Pons (tissue), 1 donor: ENCODE data around the gene COX11.
A peak's percentile ranks its signal among the peaks of the same experiment; 100 is the strongest.

Source experiments
- DNase-seq: peaks from one replicate; pipeline ENCODE4 v3.0.0-alpha.2; 2016; ENCODE audit warnings: low spot score

Gene COX11

DNA sequence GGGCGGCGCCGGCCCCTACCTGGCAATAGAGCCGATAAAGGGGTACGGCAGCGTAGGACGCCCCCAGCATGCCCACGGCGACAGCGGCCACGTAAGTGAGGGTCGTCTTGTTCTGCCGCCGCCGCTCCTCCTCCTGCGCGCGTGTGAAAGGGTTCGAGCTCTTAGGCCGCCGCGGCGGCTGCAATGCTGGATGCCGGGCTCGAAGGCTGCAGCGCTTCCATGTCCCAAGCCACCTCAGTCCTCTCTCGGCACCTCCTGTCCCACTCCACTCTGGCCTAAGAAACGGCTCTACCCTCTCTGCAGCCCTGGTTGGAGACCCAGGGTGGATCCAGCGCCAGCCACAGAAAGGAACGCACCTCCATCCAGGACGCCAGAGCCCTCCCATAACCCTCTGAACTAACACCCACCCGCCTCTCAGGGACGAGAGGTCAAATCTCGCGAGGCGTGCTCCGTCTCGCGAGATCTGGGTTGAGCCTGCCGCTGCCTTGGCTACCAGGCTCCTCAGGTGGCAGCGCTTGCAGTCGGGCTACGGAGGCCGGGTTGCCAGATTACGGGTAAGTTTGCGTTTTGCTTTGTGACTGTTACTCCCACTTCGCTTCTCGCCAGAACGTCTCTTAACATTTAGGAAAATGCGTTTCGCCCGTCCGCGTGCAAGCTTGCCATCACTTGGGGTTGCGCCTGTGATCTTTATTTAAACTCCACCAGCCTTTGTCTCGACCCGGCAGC lies at the start of gene COX11, which contains the start of gene STXBP4:
TSS of gene COX11 (minus strand) at position 393 of the 726 bp plus-strand sequence. CDS start at position 385, 8 bp downstream.
TSS of gene STXBP4 (plus strand) at position 504 of the 726 bp plus-strand sequence. CDS start 17,455 bp downstream, outside the sequence.
- DNase-seq: peak; percentile 98

DNA sequence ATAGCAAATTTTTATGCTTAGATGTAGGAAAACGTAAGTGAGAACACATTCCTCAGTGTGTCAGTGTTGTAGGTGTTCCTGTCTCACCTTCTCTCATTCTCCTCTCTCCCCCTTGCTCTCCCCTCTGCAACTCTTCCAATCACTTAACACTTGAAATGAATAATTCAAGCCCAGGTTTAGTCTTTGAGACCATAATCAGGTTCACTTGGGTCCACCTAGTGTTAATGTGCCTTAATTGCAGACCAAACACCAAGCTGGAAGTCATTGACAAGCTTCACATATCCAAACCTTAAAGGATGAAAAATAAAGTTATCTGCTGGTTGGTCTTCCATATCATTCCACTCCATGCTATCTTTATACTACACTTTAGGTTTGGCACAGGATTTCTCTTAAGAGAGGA lies 37.1 kb upstream of the COX11 start:
- DNase-seq: no peak

DNA sequence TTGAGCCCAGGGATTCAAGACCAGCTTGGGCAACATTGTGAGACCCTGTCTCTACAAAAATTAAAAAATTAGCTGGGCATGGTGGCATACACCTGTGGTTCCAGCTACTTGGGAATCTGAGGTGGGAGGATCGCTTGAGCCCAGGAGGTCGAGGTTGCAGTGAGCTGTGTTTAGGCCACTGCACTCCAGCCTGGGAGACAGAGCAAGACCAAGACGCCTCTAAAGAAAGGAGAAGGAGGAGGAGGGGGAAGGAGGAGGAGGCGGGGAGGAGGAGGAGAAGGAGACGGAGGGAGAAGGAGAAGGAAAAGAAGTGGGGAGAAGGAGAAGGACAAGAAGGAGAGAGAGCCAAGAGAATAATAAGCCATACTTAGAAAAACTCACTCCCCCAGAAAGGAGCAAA lies 36.0 kb upstream of the COX11 start:
- DNase-seq: no peak

DNA sequence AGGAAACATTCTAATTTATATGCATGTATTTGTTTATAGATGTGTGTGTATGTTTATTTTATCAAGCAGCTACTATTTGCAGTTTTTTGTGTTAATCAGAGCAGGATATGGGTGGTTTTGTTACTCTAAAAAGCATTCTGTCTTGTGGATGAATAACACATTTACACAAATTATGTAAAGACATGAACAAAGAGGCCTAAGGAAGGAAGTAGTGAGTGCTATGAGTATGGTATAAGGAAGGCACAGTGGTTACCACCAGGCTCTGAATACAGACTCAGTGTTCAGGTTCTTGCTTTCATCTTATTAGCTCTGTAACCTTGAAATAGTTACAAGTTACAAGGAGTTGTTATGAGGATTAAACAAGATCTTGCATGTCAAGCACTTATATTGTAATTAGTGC lies 34.0 kb upstream of the COX11 start:
- DNase-seq: no peak

DNA sequence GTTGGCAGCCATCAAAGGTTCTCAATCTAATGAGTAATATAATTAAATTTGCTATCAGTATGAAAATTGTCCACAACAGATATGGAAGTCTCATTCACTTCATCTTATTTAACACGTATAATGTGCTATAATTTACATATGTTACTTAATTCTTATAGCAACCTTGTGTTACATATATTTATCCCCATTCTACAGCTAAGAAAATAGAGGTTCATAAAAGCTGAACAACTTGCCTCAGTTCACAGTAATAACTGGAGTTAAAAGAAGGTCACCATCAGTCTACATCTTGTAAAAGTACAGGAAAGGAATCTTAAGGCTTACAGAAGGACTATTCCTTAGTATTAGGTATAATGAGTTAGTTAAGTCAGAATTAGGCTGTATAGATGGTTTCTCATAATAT lies 28.0 kb upstream of the COX11 start:
- DNase-seq: no peak

GRCh38 chr17:54992797-54993639 lies 24.6 kb upstream of the COX11 start:
- peak; percentile 42 for DNase-seq

GRCh38 chr17:54991567-54991966 lies 23.1 kb upstream of the COX11 start:
- no peak for DNase-seq

DNA sequence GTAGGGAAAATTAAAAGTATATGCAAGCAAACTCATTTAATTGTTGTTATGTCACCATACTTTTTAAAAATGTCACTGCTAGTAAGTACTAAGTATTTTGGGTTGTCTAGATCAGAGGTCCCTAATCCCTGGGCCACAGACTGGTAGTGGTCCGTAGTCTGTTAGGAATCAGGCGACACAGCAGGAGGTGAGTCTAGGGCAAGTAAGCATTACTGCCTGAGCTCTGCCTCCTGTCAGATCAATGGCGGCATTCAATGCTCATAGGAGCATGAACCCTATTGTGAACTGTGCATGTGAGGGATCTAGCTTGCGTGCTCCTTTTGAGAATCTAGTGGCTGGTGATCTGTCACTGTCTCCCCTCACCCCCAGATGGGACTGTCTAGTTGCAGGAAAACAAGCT lies 21.7 kb upstream of the COX11 start:
- no peak for DNase-seq

- DNase-seq: no peak
These were observed 17.0 kb upstream of the COX11 start for GRCh38 chr17:54985476-54985875.

- no peak for DNase-seq
These were observed 14.8 kb upstream of the COX11 start for GRCh38 chr17:54983260-54983659.

DNA sequence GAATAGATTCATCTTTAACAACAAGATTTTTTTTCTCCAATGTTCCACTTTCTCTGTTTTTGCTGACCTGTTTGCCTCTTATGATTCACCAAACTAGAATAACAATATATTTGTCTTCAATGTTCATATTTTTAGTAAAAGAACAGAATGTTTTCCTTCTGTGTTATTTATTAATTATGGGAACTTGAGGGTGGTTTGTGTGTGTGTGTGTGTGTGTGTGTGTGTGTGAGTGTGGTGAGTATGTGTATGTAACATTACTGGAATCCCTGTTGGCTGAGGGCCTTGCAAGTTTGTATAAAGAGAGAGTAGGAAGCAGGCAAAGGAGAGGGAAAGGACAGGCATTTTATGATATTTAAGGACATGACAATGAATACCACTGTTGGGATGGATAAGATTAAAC lies 13.9 kb upstream of the COX11 start:
- DNase-seq: no peak

- DNase-seq: no peak
These were observed 11.9 kb upstream of the COX11 start for GRCh38 chr17:54980375-54980774.

DNA sequence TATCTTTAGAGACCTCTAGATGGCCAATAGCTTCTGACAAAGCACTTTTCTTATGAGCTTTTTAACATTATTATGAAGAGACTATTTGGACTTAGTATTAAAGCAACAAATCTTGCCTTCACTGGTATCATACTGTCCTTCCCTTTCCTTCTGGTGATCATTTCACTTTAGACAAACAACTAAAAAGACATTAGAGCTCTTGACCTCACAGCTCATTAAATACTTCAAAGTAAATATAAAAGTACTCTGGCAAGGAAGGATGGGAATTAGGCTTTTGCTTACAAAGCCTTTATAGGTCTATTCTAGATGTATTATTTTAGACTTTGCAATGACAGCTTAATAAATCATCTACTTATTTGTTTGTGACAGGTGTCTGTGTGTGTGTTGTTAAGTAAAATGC lies 11.2 kb upstream of the COX11 start:
- no peak for DNase-seq

- no peak for DNase-seq
These were observed 9.3 kb upstream of the COX11 start for GRCh38 chr17:54977744-54978143.

- DNase-seq: no peak
These were observed 7.9 kb upstream of the COX11 start for GRCh38 chr17:54976316-54976715.

DNA sequence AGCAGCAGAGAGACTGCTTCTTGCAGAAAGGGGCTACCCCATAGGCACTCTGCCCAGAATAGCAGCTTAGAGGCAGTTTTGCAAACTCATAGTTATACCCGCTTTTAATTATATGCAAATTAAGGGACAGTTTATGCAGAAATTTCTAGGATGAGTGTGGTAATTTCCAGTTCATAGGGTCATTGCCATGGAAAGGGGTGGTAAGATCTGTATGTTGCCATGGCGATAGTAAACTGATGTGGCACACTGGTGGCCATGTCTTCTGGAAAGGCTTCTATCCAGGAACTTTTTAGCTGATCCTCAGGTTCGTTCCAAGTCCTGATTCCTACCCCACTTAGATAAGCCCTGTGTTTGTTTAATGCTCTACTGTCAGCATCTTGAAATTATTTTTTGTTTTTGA lies 6.3 kb upstream of the COX11 start:
- DNase-seq: no peak

DNA sequence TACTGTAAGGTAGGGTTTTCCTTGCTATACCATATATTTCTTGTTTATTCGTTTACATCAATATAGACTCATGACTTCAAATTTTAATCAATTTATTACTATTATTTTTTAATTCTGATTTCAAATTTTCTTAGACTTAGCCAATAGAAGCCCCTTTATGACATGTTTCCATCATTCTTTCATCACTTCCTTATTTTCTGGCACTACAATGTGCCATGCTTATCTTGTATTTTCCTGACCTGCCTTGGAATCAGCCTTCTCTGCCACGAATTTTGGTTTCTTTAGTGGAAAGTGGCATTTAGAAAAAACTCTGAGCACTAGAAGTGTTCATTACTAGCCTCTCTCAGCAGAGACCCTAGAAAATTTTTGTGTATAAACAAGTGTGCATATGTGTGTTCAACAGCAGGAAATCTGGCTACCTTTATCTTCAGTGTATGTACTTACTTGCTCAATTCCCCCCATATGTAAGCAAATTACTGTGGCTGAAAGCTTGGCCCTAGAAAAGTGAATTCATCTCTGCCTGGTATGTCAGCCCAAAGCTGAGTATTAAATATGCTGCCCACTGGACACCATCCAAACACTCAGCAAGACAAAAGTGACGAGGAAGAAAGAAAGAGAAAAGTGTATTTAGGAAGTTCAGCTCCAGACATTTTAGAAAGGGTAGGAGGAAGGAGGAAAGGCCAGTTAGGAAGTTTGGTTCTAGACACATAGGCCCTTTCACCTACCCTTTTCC lies 4.1 kb upstream of the COX11 start:
- DNase-seq: no peak

DNA sequence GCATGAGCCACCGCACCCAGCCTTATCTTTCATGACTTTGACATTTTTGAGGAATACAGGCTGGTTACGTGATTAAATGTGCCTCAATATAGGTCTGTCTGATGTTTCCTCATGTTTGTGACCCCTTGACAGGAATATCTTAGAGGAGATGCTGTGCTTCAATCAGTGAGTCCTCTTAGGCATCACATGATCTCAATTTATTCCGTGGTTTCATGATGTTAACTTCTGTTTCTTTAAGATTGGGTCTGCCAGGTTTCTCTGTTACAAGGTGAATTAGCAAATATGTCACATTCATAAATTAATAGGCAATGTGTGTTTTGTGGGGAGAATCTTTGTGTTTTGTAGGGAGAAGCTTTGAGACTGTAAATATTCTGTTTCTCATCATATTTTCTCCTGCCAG lies 3.4 kb upstream of the COX11 start:
- DNase-seq: no peak

DNA sequence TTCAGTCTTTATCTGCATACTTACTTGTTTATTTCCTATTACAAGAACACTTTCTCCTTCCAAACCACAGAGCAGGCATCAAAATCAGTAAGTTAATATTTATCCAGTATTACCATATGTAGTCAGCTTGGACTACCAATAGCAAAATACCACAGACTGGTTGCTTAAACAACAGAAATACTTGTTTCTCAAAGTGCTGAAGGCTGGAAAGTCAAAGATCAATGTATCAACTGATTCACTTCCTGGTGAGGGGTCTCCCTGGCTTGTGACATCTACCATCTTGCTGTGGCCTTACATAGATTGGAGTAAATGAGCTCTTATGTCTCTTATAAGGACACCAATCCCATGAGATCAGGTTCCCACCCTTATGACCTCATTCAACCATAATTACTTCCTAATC lies 2.7 kb upstream of the COX11 start:
- no peak for DNase-seq

DNA sequence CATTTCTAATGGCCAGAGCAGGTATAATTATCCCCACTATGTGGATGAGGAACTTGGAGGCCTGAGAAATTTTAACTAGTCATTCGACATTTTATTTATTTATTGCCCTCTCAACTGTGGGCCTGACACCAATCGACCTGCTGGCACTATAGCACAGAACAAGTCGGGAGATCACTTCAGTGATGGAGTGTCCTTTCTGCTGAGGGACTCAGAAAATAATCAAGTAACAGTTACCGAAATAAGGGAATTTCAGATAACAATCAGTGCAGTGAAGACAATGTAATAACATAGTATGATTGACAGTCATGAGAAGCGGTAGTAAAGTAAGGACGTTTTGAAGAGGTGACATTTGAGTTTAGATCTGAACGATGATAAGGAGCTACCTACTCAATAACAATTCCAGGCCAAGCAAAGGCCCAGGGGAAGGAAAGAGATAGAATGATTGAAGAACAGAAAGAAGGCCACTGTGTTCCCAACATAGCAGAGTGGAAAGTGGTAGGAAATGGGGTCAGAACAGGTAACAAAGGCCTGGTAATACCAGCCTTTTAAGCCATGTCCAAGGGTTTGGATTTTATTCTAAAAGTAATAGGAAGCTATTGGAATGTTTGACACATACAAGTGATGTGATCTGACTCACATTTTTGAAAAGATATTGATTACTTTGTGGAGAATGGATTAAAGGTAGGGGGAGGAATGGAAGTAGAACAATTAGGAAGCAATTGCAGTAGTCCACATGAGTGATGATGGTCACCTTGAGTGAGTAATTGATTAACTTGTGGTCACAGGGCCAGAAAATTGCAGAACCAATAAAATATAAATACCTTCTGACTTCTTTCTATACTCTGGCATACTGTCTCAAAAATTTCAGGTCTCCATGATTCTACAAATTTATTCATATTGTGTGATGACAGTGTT lies 1.5 kb upstream of the COX11 start:
- peak; percentile 3 for DNase-seq

GRCh38 chr17:54968988-54969332 lies 506 bp upstream of the COX11 start:
- DNase-seq: peak; percentile 46
